ENCODE measurements around the gene ING5. TPM values are rescaled to one million over a fixed set of nuclear protein-coding genes. Genes with fewer than 3 reads are reported as not detected.

Gene ING5
- polyA plus RNA-seq, 3 donors = 6.5 to 29.5 (median 6.6) TPM

- no peaks in the 10 kb centered on the region for H3K27me3 Mint-ChIP-seq (ENCODE audit: low read depth in 3 of 3)
- no peaks in the 10 kb centered on the region for H3K27me3 ChIP-seq (ENCODE audit: control insufficient read depth in 2 of 2, insufficient read depth in 2 of 2, low read length in 2 of 2)
- no peaks in the 10 kb centered on the region for H4K20me1 ChIP-seq (ENCODE audit: insufficient read depth, low read length)
- peaks cover 32 to 39% of the 10 kb centered on the region in 2 donors for H3K36me3 ChIP-seq (replicated peaks in 1 of 2; ENCODE audit: control insufficient read depth in 1 of 2, insufficient read depth in 2 of 2, low read length in 2 of 2)
- no peaks in the 10 kb centered on the region for H3K79me2 ChIP-seq (ENCODE audit: insufficient read depth, low read length)
- no peaks in the 10 kb centered on the region for H3K4me1 Mint-ChIP-seq
- H3K4me2 ChIP-seq (replicated peaks; ENCODE audit: extremely low read depth, low read length, poor library complexity, severe bottlenecking) = no peak overlapping the region
- TF ChIP-seq CTCF (IDR thresholded peaks at IDR 0.05) = no peak
- 99% methylated on average over 14 of the region's 14 CpGs for WGBS (ENCODE audit: insufficient coverage)
- DNase-seq = no peak
- H3K4me3 ChIP-seq (replicated peaks in 1 of 3; ENCODE audit: low read depth in 2 of 3, low read length in 3 of 3) = no peak overlapping the region
- intact Hi-C loops (cut with micrococcal nuclease) = no loop called here
- H3K27ac Mint-ChIP-seq = no peak overlapping the region
- H3K27ac ChIP-seq (ENCODE audit: low read depth in 1 of 2, low read length in 2 of 2) = no peak overlapping the region
- H3K9ac ChIP-seq (ENCODE audit: insufficient read depth, low read length, poor library complexity, severe bottlenecking) = no peak overlapping the region
- H3K36me3 Mint-ChIP-seq = peaks cover 50 to 71% of the 10 kb centered on the region in 2 donors
- H3K4me3 Mint-ChIP-seq = no peak overlapping the region
- no peaks in the 10 kb centered on the region for H3K9me3 ChIP-seq (replicated peaks in 1 of 2; ENCODE audit: control insufficient read depth in 1 of 2, insufficient read depth in 1 of 2, low read length in 2 of 2)
- peaks cover 0 to 2% (median 0%) of the 10 kb centered on the region in 7 donors for H3K9me3 Mint-ChIP-seq
- H2AFZ ChIP-seq (ENCODE audit: insufficient read depth, low read depth, low read length, poor library complexity, severe bottlenecking) = no peak overlapping the region
- H3K4me1 ChIP-seq (ENCODE audit: control insufficient read depth in 1 of 2, insufficient read depth in 2 of 2, low read length in 2 of 2) = no peaks in the 10 kb centered on the region
These were observed 50.4 kb downstream of the ING5 start for GRCh38 chr2:241752253-241752652.

- Histone ChIP-seq H3K4me2 (replicated peaks; ENCODE audit: extremely low read depth, low read length, poor library complexity, severe bottlenecking) (no peak overlapping the region), H3K27me3 (ENCODE audit: control insufficient read depth in 2 of 2, insufficient read depth in 2 of 2, low read length in 2 of 2) (no peaks in the 10 kb centered on the region), H3K79me2 (ENCODE audit: insufficient read depth, low read length) (no peaks in the 10 kb centered on the region), H3K9me3 (replicated peaks in 1 of 2; ENCODE audit: control insufficient read depth in 1 of 2, insufficient read depth in 1 of 2, low read length in 2 of 2) (no peaks in the 10 kb centered on the region), H3K4me3 (replicated peaks in 1 of 3; ENCODE audit: low read depth in 2 of 3, low read length in 3 of 3) (no peak overlapping the region), H3K36me3 (replicated peaks in 1 of 2; ENCODE audit: control insufficient read depth in 1 of 2, insufficient read depth in 2 of 2, low read length in 2 of 2) (peaks cover 31 to 44% of the 10 kb centered on the region in 2 donors), H3K27ac (ENCODE audit: low read depth in 1 of 2, low read length in 2 of 2) (no peak overlapping the region), H4K20me1 (ENCODE audit: insufficient read depth, low read length) (no peaks in the 10 kb centered on the region), H3K9ac (ENCODE audit: insufficient read depth, low read length, poor library complexity, severe bottlenecking) (no peak overlapping the region), H3K4me1 (ENCODE audit: control insufficient read depth in 1 of 2, insufficient read depth in 2 of 2, low read length in 2 of 2) (no peaks in the 10 kb centered on the region), H2AFZ (ENCODE audit: insufficient read depth, low read depth, low read length, poor library complexity, severe bottlenecking) (no peak overlapping the region)
- H3K36me3 Mint-ChIP-seq = peaks cover 52 to 74% of the 10 kb centered on the region in 2 donors
- no peak overlapping the region for H3K27ac Mint-ChIP-seq
- 91% methylated on average over 16 of the region's 21 CpGs for WGBS (ENCODE audit: insufficient coverage)
- DNase-seq = no peak
- intact Hi-C loops (cut with micrococcal nuclease) = no loop called here
- H3K9me3 Mint-ChIP-seq = peaks cover 0 to 2% (median 0%) of the 10 kb centered on the region in 7 donors
- no peaks in the 10 kb centered on the region for H3K4me1 Mint-ChIP-seq
- TF ChIP-seq CTCF (IDR thresholded peaks at IDR 0.05) = no peak
- no peak overlapping the region for H3K4me3 Mint-ChIP-seq
- no peaks in the 10 kb centered on the region for H3K27me3 Mint-ChIP-seq (ENCODE audit: low read depth in 3 of 3)
These were observed 50.9 kb downstream of the ING5 start for GRCh38 chr2:241752689-241753276.
